Brain microvascular endothelial cell (primary cell): ENCODE measurements around the gene RAD52.

ENCODE experiments used
- DNase-seq: peaks from one replicate; pipeline ENCODE4 v3.0.0-alpha.2; 2020
- H3K27ac ChIP-seq: fragments of 250-450 bp; sonication (Bioruptor Pico); 2 replicates; pipeline ENCODE4 v1.5.1; 2020; ENCODE audit warnings: mild to moderate bottlenecking, moderate library complexity
- H3K27me3 ChIP-seq: fragments of 250-450 bp; sonication (Bioruptor Pico); replicated peaks from 2 replicates; pipeline ENCODE4 v1.5.1; 2020; ENCODE audit warnings: mild to moderate bottlenecking
- H3K36me3 ChIP-seq: fragments of 250-450 bp; sonication (Bioruptor Pico); replicated peaks from 2 replicates; pipeline ENCODE4 v1.5.1; 2020; ENCODE audit warnings: mild to moderate bottlenecking
- H3K4me3 ChIP-seq: 2 replicates; pipeline ENCODE4 v1.5.1; 2011; ENCODE audit warnings: low read depth, mild to moderate bottlenecking, control low read depth, low read length, moderate library complexity
- CTCF ChIP-seq: IDR thresholded peaks from 2 replicates; pipeline ENCODE4 v1.5.1; 2011; ENCODE audit warnings: low read depth, mild to moderate bottlenecking, moderate library complexity, low read length, control low read depth, inconsistent platforms; ENCODE audit errors: missing control alignments
- in situ Hi-C: cut with HindIII; loops from 2 replicates; pipeline ENCODE4 v1.10.0; 2017; ENCODE audit warnings: low sequenced_read_pairs, low pct_ligation_motif_present

The RAD52 gene

GRCh38 chr12:949453-950191 is at the start of gene RAD52:
Gene RAD52, minus strand, starts transcription at chr12:949694. Its CDS starts 16,636 bp downstream, at chr12:933058.
- H3K4me3 ChIP-seq: peak within 1 kb of the TSS; percentile 93
- in situ Hi-C loops: no loop called here

GRCh38 chr12:998020-998874 is 48.8 kb upstream of the RAD52 start:
- Histone ChIP-seq H3K36me3 (no peaks in the 10 kb centered on the region), H3K4me3 (no peak overlapping the region), H3K27ac (no peak overlapping the region), H3K27me3 (no peaks in the 10 kb centered on the region)
- TF ChIP-seq CTCF: no peak
- no peak for DNase-seq
- in situ Hi-C loops: no loop called here

More at GRCh38 chr12:949453-950191, at the start of gene RAD52:
- peak; percentile 98 for TF ChIP-seq CTCF
- H3K36me3 ChIP-seq: no peaks in the 10 kb centered on the region
- H3K27me3 ChIP-seq: no peaks in the 10 kb centered on the region
- H3K27ac ChIP-seq: peak within 1 kb of the TSS; percentile 76
- peak; percentile 98 for DNase-seq

GRCh38 chr12:997505-997904 is 48.0 kb upstream of the RAD52 start:
- Histone ChIP-seq H3K36me3 (no peaks in the 10 kb centered on the region), H3K27me3 (no peaks in the 10 kb centered on the region), H3K27ac (no peak overlapping the region), H3K4me3 (no peak overlapping the region)
- TF ChIP-seq CTCF: no peak
- in situ Hi-C loops: no loop called here
- no peak for DNase-seq

- Histone ChIP-seq H3K4me3 (no peak overlapping the region), H3K27ac (no peak overlapping the region), H3K36me3 (no peaks in the 10 kb centered on the region), H3K27me3 (no peaks in the 10 kb centered on the region)
- DNase-seq: no peak
- in situ Hi-C loops: no loop called here
- no peak for TF ChIP-seq CTCF
These were observed 47.4 kb upstream of the RAD52 start for GRCh38 chr12:996881-997280.

- DNase-seq: no peak
- Histone ChIP-seq H3K36me3 (no peaks in the 10 kb centered on the region), H3K4me3 (no peak overlapping the region), H3K27ac (no peak overlapping the region), H3K27me3 (no peaks in the 10 kb centered on the region)
- no peak for TF ChIP-seq CTCF
- in situ Hi-C loops: no loop called here
These were observed 43.2 kb upstream of the RAD52 start for GRCh38 chr12:992647-993046.
